22Rv1 (cell line): ENCODE measurements around the gene EML6.

Experiments
- ZFX ChIP-seq: fragments of 450-650 bp; IDR thresholded peaks from 2 replicates; pipeline ENCODE4 v1.6.1; 2017; ENCODE audit warnings: antibody characterized with exemption, borderline replicate concordance
- TF ChIP-seq, protein P1 (sequence below): fragments of 450-650 bp; IDR thresholded peaks from 2 replicates; pipeline ENCODE4 v1.5.1; 2017; ENCODE audit warnings: mild to moderate bottlenecking

DNA sequence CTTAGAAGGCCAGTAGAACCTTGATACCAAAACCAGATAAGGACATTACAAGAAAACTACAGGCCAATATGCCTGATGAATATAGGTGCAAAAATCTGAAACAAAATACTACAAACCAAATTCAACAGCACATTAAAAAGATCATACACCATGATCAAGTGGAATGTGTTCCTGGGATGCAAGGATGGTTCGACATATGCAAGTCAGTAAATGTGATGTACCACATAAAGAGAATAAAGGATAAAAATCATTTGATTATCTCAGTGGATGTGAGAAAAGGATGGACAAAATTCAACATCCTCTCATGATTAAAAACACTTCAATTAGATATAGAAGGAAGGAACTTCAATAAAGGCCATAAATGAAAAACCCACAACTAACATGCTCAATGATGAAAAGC is 197.2 kb downstream of the EML6 start:
- TF ChIP-seq, protein P1, sequence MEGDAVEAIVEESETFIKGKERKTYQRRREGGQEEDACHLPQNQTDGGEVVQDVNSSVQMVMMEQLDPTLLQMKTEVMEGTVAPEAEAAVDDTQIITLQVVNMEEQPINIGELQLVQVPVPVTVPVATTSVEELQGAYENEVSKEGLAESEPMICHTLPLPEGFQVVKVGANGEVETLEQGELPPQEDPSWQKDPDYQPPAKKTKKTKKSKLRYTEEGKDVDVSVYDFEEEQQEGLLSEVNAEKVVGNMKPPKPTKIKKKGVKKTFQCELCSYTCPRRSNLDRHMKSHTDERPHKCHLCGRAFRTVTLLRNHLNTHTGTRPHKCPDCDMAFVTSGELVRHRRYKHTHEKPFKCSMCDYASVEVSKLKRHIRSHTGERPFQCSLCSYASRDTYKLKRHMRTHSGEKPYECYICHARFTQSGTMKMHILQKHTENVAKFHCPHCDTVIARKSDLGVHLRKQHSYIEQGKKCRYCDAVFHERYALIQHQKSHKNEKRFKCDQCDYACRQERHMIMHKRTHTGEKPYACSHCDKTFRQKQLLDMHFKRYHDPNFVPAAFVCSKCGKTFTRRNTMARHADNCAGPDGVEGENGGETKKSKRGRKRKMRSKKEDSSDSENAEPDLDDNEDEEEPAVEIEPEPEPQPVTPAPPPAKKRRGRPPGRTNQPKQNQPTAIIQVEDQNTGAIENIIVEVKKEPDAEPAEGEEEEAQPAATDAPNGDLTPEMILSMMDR, result no peak
- TF ChIP-seq ZFX, result no peak
